Measurements from ENCODE around the gene FAM24A. TPM values are rescaled to one million over a fixed set of nuclear protein-coding genes. Genes with fewer than 3 reads are reported as not detected.

The FAM24A gene
- total RNA-seq, 2 donors from 2014 or later, result not detected

DNA sequence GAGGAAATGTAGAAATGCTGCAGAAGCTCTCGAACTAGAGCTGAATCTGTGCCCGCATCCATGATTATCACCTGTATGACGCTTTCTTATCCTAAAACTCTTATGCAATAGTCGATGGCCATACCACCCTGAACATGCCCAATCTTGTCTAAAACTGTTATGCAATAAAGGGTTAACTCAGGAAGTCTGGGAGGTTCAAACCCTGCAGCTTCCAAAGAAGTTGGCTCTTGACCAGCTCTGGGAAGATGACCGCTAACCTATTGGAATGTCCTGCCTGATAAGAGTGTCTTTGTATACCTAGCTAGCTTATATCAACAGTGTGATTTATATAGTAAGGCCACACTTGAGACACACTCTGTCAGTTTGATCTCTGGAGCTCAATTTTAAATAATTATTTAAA lies 47.1 kb downstream of the FAM24A start:
- H3K36me3 ChIP-seq, result no peaks in the 10 kb centered on the region
- no peak for ATAC-seq (ENCODE audit: insufficient number of reproducible peaks, low FRiP score, low read depth)
- no peak for DNase-seq (ENCODE audit: low spot score)
- no peak overlapping the region for H3K27ac ChIP-seq
- peaks cover 14 to 17% of the 10 kb centered on the region in 2 donors for H3K4me1 ChIP-seq (ENCODE audit: control insufficient read depth in 1 of 2, low read depth in 2 of 2)
- H3K27me3 ChIP-seq (replicated peaks; ENCODE audit: insufficient read depth), result no peaks in the 10 kb centered on the region
- H3K9me3 ChIP-seq, result no peaks in the 10 kb centered on the region
- H3K4me3 ChIP-seq, result no peak overlapping the region
- TF ChIP-seq, protein P1, sequence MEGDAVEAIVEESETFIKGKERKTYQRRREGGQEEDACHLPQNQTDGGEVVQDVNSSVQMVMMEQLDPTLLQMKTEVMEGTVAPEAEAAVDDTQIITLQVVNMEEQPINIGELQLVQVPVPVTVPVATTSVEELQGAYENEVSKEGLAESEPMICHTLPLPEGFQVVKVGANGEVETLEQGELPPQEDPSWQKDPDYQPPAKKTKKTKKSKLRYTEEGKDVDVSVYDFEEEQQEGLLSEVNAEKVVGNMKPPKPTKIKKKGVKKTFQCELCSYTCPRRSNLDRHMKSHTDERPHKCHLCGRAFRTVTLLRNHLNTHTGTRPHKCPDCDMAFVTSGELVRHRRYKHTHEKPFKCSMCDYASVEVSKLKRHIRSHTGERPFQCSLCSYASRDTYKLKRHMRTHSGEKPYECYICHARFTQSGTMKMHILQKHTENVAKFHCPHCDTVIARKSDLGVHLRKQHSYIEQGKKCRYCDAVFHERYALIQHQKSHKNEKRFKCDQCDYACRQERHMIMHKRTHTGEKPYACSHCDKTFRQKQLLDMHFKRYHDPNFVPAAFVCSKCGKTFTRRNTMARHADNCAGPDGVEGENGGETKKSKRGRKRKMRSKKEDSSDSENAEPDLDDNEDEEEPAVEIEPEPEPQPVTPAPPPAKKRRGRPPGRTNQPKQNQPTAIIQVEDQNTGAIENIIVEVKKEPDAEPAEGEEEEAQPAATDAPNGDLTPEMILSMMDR (IDR thresholded peaks at IDR 0.05), result no peak

DNA sequence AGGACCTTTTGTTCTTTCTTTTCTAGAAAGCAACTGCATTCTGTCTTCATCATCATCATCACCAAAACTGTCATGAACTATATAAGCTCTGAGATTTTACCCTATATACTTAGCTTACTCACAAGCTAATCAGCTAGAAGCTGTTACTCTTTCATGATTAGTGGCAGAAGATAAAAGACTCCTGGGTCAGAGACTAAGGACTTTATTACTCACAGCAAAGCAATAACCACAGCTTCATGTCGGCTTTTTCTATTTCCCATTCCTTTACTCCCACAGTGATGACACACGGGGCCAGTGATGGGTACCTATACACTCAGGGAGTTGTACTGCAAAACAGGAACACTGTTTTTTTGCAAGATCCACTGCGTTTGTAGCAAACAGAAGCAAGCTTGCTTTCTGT lies 52.0 kb downstream of the FAM24A start:
- Histone ChIP-seq H3K4me1 (ENCODE audit: control insufficient read depth in 1 of 2, low read depth in 2 of 2) (no peaks in the 10 kb centered on the region), H3K4me3 (no peak overlapping the region), H3K36me3 (no peaks in the 10 kb centered on the region), H3K9me3 (peaks cover 9% of the 10 kb centered on the region), H3K27me3 (replicated peaks; ENCODE audit: insufficient read depth) (no peaks in the 10 kb centered on the region), H3K27ac (no peak overlapping the region)
- TF ChIP-seq, protein P1 (IDR thresholded peaks at IDR 0.05), result no peak
- DNase-seq (ENCODE audit: low spot score) (no peak), ATAC-seq (ENCODE audit: insufficient number of reproducible peaks, low FRiP score, low read depth) (no peak)

Other genes starting within 250 kb of the FAM24A start
- not detected for gene C10orf120, start 210.8 kb upstream of the FAM24A start, total RNA-seq
- gene CUZD1, start 64.8 kb upstream of the FAM24A start, total RNA-seq, result not detected
- gene FAM24B, start 31.0 kb upstream of the FAM24A start, total RNA-seq, result 1 to 10 TPM; 4.8 to 9.1 TPM
- 10 to 100 TPM in 1 of 2 donors, 1 to 10 TPM in 1; 3.0 to 51.0 TPM for gene C10orf88, start 43.6 kb downstream of the FAM24A start, total RNA-seq
- gene PSTK, start 69.8 kb downstream of the FAM24A start, total RNA-seq, result 1 to 10 TPM in 1 of 2 donors, under 1 TPM in 1; 0.95 to 1.1 TPM
- gene IKZF5, start 98.2 kb downstream of the FAM24A start, total RNA-seq, result 10 to 100 TPM in 1 of 2 donors, 1 to 10 TPM in 1; 8.5 to 14.5 TPM
- 10 to 100 TPM; 11.8 to 14.7 TPM for gene ACADSB, start 98.4 kb downstream of the FAM24A start, total RNA-seq
- not detected for gene HMX3, start 225.4 kb downstream of the FAM24A start, total RNA-seq
- not detected for gene HMX2, start 237.5 kb downstream of the FAM24A start, total RNA-seq
- 10 to 100 TPM; 64.2 to 77.9 TPM for gene BUB3, start 243.8 kb downstream of the FAM24A start, total RNA-seq

Data from thoracic aorta (tissue), 2 donors.